Right atrium auricular region (tissue), 2 donors: ENCODE data around the gene NEUROG1. TPM values are rescaled to one million over a fixed set of nuclear protein-coding genes. Genes with fewer than 3 reads are reported as not detected.
A peak's percentile ranks its signal among the peaks of the same experiment; 100 is the strongest.

Source experiments
- DNase-seq: peaks from one replicate; pipeline ENCODE4 v3.0.0-alpha.2; 2019; ENCODE audit warnings: low spot score
- H3K27ac ChIP-seq, 2 donors: fragments of 200-600 bp; sonication (generic); 1 replicate in 1 of 2; 2 replicates in 1 of 2; pipeline ENCODE4 v1.5.1; 2016 to 2019
- H3K27me3 ChIP-seq, 2 donors: fragments of 200-600 bp; sonication (generic); one replicate each; pipeline versions ENCODE4 v1.5.1 to v1.6.0; 2017 to 2019
- H3K36me3 ChIP-seq: fragments of 200-600 bp; sonication (generic); one replicate; pipeline ENCODE4 v1.5.1; 2016
- H3K4me1 ChIP-seq, 2 donors: fragments of 200-600 bp; sonication (generic); one replicate each; pipeline versions ENCODE4 v1.5.1 to v1.6.0; 2017 to 2019
- H3K4me3 ChIP-seq, 2 donors: fragments of 200-600 bp; sonication (generic); 1 replicate in 1 of 2; 2 replicates in 1 of 2; pipeline ENCODE4 v1.5.1; 2017 to 2019; ENCODE audit warnings: mild to moderate bottlenecking in 1 of 2, moderate library complexity in 1 of 2
- H3K9me3 ChIP-seq, 2 donors: fragments of 200-600 bp; sonication (generic); one replicate each; pipeline ENCODE4 v1.5.1; 2019
- total RNA-seq, 2 donors: library from RNA; depleted of rRNA; stranded (reverse); fragments of >200 nt; gene quantifications; one replicate each; pipeline ENCODE4 v1.1.0, GENCODE V29; 2016
- TF ChIP-seq, protein P1 (sequence below), 2 donors: fragments of 200-600 bp; sonication (generic); IDR thresholded peaks; one replicate each; pipeline ENCODE4 v1.5.1; 2019; ENCODE audit warnings: antibody characterized with exemption in 2 of 2

Gene NEUROG1
- total RNA-seq, 2 donors from 2014 or later: not detected

- TF ChIP-seq, protein P1, sequence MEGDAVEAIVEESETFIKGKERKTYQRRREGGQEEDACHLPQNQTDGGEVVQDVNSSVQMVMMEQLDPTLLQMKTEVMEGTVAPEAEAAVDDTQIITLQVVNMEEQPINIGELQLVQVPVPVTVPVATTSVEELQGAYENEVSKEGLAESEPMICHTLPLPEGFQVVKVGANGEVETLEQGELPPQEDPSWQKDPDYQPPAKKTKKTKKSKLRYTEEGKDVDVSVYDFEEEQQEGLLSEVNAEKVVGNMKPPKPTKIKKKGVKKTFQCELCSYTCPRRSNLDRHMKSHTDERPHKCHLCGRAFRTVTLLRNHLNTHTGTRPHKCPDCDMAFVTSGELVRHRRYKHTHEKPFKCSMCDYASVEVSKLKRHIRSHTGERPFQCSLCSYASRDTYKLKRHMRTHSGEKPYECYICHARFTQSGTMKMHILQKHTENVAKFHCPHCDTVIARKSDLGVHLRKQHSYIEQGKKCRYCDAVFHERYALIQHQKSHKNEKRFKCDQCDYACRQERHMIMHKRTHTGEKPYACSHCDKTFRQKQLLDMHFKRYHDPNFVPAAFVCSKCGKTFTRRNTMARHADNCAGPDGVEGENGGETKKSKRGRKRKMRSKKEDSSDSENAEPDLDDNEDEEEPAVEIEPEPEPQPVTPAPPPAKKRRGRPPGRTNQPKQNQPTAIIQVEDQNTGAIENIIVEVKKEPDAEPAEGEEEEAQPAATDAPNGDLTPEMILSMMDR (IDR thresholded peaks at IDR 0.05): no peak
- Histone ChIP-seq H3K27me3 (peaks cover 0 to 6% of the 10 kb centered on the region in 2 donors), H3K4me3 (no peak overlapping the region), H3K4me1 (peaks cover 0 to 15% of the 10 kb centered on the region in 2 donors), H3K9me3 (no peaks in the 10 kb centered on the region), H3K27ac (no peak overlapping the region), H3K36me3 (no peaks in the 10 kb centered on the region)
- no peak for DNase-seq
Measured at GRCh38 chr5:135546101-135546500, 10.3 kb upstream of the NEUROG1 start.

DNA sequence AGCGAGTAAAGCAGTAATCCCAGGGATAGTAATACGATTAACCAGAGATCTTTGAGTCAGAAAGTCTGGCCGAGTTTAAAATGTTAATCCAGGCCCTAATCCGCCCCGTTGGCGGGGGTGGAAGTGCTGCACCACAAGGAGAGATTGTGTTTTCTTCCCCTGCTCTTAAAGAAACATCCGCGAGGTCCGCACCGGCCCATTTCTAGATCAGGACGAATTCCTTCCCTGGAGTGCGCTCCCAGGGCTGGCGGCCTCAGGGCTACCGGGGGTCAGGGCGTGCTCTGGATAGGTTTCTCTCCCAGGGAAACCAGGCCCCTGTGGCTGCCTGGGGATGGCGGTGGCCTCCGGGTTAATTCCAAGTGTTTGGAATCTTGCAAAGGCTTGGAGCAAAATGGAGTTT lies 9.3 kb upstream of the NEUROG1 start:
- Histone ChIP-seq H3K4me1 (peaks cover 0 to 15% of the 10 kb centered on the region in 2 donors), H3K4me3 (no peak overlapping the region), H3K9me3 (no peaks in the 10 kb centered on the region), H3K27ac (no peak overlapping the region), H3K36me3 (no peaks in the 10 kb centered on the region), H3K27me3 (peaks cover 0 to 6% of the 10 kb centered on the region in 2 donors)
- TF ChIP-seq, protein P1 (IDR thresholded peaks at IDR 0.05): no peak
- DNase-seq: no peak

- peaks cover 0 to 15% of the 10 kb centered on the region in 2 donors for H3K4me1 ChIP-seq
- peaks cover 0 to 6% of the 10 kb centered on the region in 2 donors for H3K27me3 ChIP-seq
- no peaks in the 10 kb centered on the region for H3K9me3 ChIP-seq
- TF ChIP-seq, protein P1 (IDR thresholded peaks at IDR 0.05): no peak
- H3K27ac ChIP-seq: no peak overlapping the region
- peak overlapping the region; percentile 26 to 50 for H3K4me3 ChIP-seq
- no peaks in the 10 kb centered on the region for H3K36me3 ChIP-seq
- DNase-seq: no peak
Measured at GRCh38 chr5:135543485-135544304, 7.9 kb upstream of the NEUROG1 start.

GRCh38 chr5:135543001-135543484 lies 7.3 kb upstream of the NEUROG1 start:
- Histone ChIP-seq H3K27ac (no peak overlapping the region), H3K9me3 (peaks cover 0 to 2% of the 10 kb centered on the region in 2 donors), H3K36me3 (no peaks in the 10 kb centered on the region), H3K27me3 (peaks cover 2 to 6% of the 10 kb centered on the region in 2 donors), H3K4me1 (peaks cover 0 to 15% of the 10 kb centered on the region in 2 donors), H3K4me3 (peak overlapping the region; percentile 26 to 50)
- TF ChIP-seq, protein P1 (IDR thresholded peaks at IDR 0.05): no peak
- no peak for DNase-seq

DNA sequence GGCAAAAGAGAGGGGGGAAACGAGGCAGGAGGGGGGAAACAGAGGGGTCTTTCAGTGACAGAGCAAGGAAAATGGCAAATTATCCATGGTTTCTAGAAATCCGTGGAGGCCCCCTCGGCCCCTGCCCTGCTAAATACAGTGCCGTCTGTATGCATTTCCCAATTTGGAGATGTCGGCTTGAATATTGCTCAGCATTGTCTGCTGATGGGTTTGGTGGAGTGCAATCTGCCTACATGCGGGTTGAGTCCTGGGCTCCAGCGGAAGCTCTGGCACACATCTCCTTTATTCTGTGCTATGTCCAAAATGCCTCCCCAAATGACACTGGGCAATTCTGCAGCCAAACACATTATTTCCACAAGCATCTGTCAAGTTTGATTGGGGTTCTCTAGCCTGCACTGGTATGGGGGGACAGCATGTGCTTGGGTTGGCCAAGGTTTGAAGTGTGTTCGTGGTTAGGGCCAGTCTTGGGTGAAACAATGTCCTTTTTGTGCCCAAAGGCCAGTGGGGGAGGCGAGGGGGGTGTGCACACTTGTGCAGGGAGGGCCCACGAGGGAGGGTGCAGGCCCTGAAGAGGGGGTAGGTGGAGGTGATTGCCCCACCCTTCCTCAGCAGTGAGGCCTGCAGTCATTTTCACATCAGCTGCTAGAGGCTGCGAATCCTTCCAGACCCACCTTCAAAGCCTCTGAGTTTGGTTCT lies 6.2 kb upstream of the NEUROG1 start:
- no peaks in the 10 kb centered on the region for H3K36me3 ChIP-seq
- DNase-seq: no peak
- peaks cover 6 to 11% of the 10 kb centered on the region in 2 donors for H3K27me3 ChIP-seq

More for the DNA sequence above, 6.2 kb upstream of the NEUROG1 start:
- peaks cover 0 to 15% of the 10 kb centered on the region in 2 donors for H3K4me1 ChIP-seq
- peaks cover 0 to 8% of the 10 kb centered on the region in 2 donors for H3K9me3 ChIP-seq
- no peak overlapping the region for H3K4me3 ChIP-seq
- H3K27ac ChIP-seq: no peak overlapping the region
- TF ChIP-seq, protein P1 (IDR thresholded peaks at IDR 0.05): no peak
